Measurements from ENCODE around the gene CMSS1. TPM values are rescaled to one million over a fixed set of nuclear protein-coding genes. Genes with fewer than 3 reads are reported as not detected.

CMSS1 gene
- total RNA-seq, 1 experiment from 2014 or later, result 41.6 TPM

DNA sequence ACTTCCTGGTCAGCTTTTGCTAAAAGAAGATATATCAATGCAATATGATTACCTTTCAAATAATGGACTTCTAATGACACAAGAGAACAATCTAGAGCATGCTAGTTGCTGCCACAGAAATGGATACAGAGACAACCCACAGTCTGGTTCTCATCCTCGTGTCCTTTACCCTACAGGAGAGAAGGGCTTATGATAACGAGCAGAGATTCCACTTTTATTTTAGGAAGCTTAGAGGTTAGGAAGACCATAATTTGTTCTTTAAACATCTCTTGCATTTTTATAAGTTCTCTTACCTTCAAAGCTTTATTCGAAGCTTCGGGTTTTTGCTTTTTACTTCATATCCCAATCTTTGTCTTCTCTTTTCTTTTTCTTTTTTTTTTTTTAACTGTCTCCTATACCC is 257.5 kb downstream of the CMSS1 start:
- Histone ChIP-seq H3K9me3 (ENCODE audit: low read length) (no peaks in the 10 kb centered on the region), H3K9ac (ENCODE audit: low read length) (no peak overlapping the region), H3K27ac (ENCODE audit: low read length) (no peak overlapping the region), H3K4me2 (ENCODE audit: low read depth, low read length, poor library complexity, severe bottlenecking) (no peak overlapping the region), H2AFZ (ENCODE audit: low read length) (no peak overlapping the region), H3K79me2 (ENCODE audit: low read length) (no peaks in the 10 kb centered on the region), H3K36me3 (ENCODE audit: insufficient read depth, low read length) (no peaks in the 10 kb centered on the region), H3K4me3 (ENCODE audit: low read length) (no peak overlapping the region), H3K9me2 (replicated peaks; ENCODE audit: insufficient read depth, low read length) (no peaks in the 10 kb centered on the region), H3K4me1 (ENCODE audit: low read length) (no peaks in the 10 kb centered on the region), H4K20me1 (ENCODE audit: insufficient read depth, low read depth, low read length) (no peaks in the 10 kb centered on the region), H3K27me3 (ENCODE audit: low read length) (no peaks in the 10 kb centered on the region)
- DNase-seq, result no peak

DNA sequence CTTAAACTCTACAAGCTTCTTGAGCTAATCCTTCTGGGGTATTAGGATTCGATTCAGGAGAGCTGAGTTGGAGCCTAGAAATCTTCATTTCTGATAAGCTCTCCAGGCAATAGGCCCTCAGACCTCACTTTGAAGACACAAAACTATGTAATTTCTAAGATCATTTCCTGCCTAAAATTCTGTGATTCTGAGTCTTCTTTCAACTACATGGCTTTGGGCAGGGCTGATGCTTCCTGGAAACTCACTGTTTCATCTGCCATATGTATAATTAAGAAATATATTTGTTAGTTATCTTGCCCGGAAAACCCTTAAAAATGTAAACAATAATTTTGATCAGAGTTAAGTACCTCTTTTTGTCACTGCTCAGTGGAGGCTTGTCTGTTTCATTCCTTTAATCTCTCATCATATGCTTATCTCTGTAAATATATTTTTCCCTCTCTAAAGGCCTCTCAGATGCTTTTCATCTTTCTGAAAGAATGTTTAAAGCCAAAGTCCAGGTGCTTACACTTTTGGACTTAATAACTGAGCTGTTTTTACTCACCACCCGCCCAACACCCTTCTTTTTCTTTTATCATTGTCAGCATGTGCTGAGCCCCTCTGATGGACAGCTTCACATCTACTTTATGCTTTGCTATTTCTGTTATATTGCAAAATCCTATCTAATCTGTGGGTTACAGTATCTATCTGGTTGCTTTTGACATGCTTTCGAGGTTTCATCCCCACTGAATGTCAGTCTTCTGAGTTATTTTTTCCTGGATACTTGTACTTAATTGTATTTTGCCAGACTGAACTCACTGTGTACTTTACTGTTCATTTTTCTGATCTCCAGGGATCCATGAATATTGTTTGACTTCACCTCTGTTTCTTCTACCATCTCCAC is 258.4 kb downstream of the CMSS1 start:
- no peaks in the 10 kb centered on the region for H3K79me2 ChIP-seq (ENCODE audit: low read length)
- H3K9me2 ChIP-seq (replicated peaks; ENCODE audit: insufficient read depth, low read length), result no peaks in the 10 kb centered on the region
- H3K27ac ChIP-seq (ENCODE audit: low read length), result no peak overlapping the region
- no peaks in the 10 kb centered on the region for H4K20me1 ChIP-seq (ENCODE audit: insufficient read depth, low read depth, low read length)
- DNase-seq, result no peak
- no peak overlapping the region for H3K4me2 ChIP-seq (ENCODE audit: low read depth, low read length, poor library complexity, severe bottlenecking)
- no peaks in the 10 kb centered on the region for H3K4me1 ChIP-seq (ENCODE audit: low read length)
- H3K4me3 ChIP-seq (ENCODE audit: low read length), result no peak overlapping the region
- H2AFZ ChIP-seq (ENCODE audit: low read length), result no peak overlapping the region
- H3K9me3 ChIP-seq (ENCODE audit: low read length), result no peaks in the 10 kb centered on the region
- H3K27me3 ChIP-seq (ENCODE audit: low read length), result no peaks in the 10 kb centered on the region
- no peaks in the 10 kb centered on the region for H3K36me3 ChIP-seq (ENCODE audit: insufficient read depth, low read length)
- no peak overlapping the region for H3K9ac ChIP-seq (ENCODE audit: low read length)

GRCh38 chr3:100076731-100077529 is 259.3 kb downstream of the CMSS1 start:
- no peak overlapping the region for H3K9ac ChIP-seq (ENCODE audit: low read length)
- no peaks in the 10 kb centered on the region for H3K27me3 ChIP-seq (ENCODE audit: low read length)
- no peak overlapping the region for H2AFZ ChIP-seq (ENCODE audit: low read length)
- no peaks in the 10 kb centered on the region for H3K9me3 ChIP-seq (ENCODE audit: low read length)
- no peaks in the 10 kb centered on the region for H3K4me1 ChIP-seq (ENCODE audit: low read length)
- no peak overlapping the region for H3K4me3 ChIP-seq (ENCODE audit: low read length)
- no peak overlapping the region for H3K27ac ChIP-seq (ENCODE audit: low read length)
- H4K20me1 ChIP-seq (ENCODE audit: insufficient read depth, low read depth, low read length), result no peaks in the 10 kb centered on the region
- DNase-seq, result no peak
- no peaks in the 10 kb centered on the region for H3K79me2 ChIP-seq (ENCODE audit: low read length)
- H3K9me2 ChIP-seq (replicated peaks; ENCODE audit: insufficient read depth, low read length), result no peaks in the 10 kb centered on the region
- H3K36me3 ChIP-seq (ENCODE audit: insufficient read depth, low read length), result no peaks in the 10 kb centered on the region
- no peak overlapping the region for H3K4me2 ChIP-seq (ENCODE audit: low read depth, low read length, poor library complexity, severe bottlenecking)

DNA sequence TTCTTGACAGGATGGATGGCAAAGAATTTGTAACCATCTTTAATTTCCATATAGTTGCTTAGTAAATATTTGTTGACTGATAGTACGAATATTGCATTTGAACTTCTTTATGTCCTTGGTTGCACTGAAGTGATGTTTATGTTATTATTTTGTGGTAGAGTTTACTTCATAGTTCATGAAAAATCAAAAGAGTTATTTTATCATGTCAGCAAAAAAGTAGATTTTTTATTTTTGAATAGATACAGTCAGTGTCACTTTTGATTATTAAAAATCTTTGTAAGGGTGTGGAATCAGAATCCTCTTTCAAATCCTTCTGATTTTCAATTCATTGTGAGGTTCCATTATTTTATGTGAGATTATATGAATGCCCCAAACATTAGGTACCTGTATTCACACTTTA is 261.7 kb downstream of the CMSS1 start:
- H3K79me2 ChIP-seq (ENCODE audit: low read length), result no peaks in the 10 kb centered on the region
- no peaks in the 10 kb centered on the region for H3K36me3 ChIP-seq (ENCODE audit: insufficient read depth, low read length)
- H3K4me3 ChIP-seq (ENCODE audit: low read length), result no peak overlapping the region
- no peaks in the 10 kb centered on the region for H4K20me1 ChIP-seq (ENCODE audit: insufficient read depth, low read depth, low read length)
- no peak overlapping the region for H3K4me2 ChIP-seq (ENCODE audit: low read depth, low read length, poor library complexity, severe bottlenecking)
- H3K27ac ChIP-seq (ENCODE audit: low read length), result no peak overlapping the region
- H3K27me3 ChIP-seq (ENCODE audit: low read length), result no peaks in the 10 kb centered on the region
- no peak overlapping the region for H3K9ac ChIP-seq (ENCODE audit: low read length)
- no peaks in the 10 kb centered on the region for H3K9me2 ChIP-seq (replicated peaks; ENCODE audit: insufficient read depth, low read length)
- no peak overlapping the region for H2AFZ ChIP-seq (ENCODE audit: low read length)
- H3K4me1 ChIP-seq (ENCODE audit: low read length), result peaks cover 6% of the 10 kb centered on the region
- H3K9me3 ChIP-seq (ENCODE audit: low read length), result no peaks in the 10 kb centered on the region
- no peak for DNase-seq

DNA sequence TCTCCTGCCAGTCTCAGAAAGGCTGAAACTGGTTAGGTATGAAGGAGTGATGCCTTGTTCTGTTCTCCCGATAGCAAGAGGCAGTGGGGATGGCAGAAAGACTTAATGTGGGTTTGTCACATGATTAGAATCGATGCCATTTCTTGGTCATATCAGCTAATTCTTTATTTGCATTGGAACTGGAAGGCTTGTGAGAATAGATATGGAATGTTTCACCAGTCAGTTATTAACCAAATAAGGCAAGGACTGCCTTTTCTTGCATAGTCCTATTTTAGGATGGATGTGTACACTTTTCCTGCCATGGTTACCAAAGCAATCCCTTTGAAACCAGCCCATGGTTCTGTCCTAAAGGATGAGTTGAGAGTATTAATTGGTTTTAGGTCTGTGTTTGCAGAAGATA is 262.9 kb downstream of the CMSS1 start:
- no peak for DNase-seq
- no peak overlapping the region for H3K4me2 ChIP-seq (ENCODE audit: low read depth, low read length, poor library complexity, severe bottlenecking)
- H3K9me2 ChIP-seq (replicated peaks; ENCODE audit: insufficient read depth, low read length), result no peaks in the 10 kb centered on the region
- H3K4me3 ChIP-seq (ENCODE audit: low read length), result no peak overlapping the region
- H3K79me2 ChIP-seq (ENCODE audit: low read length), result no peaks in the 10 kb centered on the region
- no peaks in the 10 kb centered on the region for H4K20me1 ChIP-seq (ENCODE audit: insufficient read depth, low read depth, low read length)
- no peak overlapping the region for H3K27ac ChIP-seq (ENCODE audit: low read length)
- H3K36me3 ChIP-seq (ENCODE audit: insufficient read depth, low read length), result no peaks in the 10 kb centered on the region
- no peaks in the 10 kb centered on the region for H3K27me3 ChIP-seq (ENCODE audit: low read length)
- no peak overlapping the region for H3K9ac ChIP-seq (ENCODE audit: low read length)
- no peak overlapping the region for H2AFZ ChIP-seq (ENCODE audit: low read length)
- H3K4me1 ChIP-seq (ENCODE audit: low read length), result peaks cover 6% of the 10 kb centered on the region
- H3K9me3 ChIP-seq (ENCODE audit: low read length), result no peaks in the 10 kb centered on the region

- Histone ChIP-seq H2AFZ (ENCODE audit: low read length) (no peak overlapping the region), H3K9me3 (ENCODE audit: low read length) (no peaks in the 10 kb centered on the region), H3K4me2 (ENCODE audit: low read depth, low read length, poor library complexity, severe bottlenecking) (no peak overlapping the region), H3K4me3 (ENCODE audit: low read length) (no peak overlapping the region), H3K36me3 (ENCODE audit: insufficient read depth, low read length) (no peaks in the 10 kb centered on the region), H3K79me2 (ENCODE audit: low read length) (no peaks in the 10 kb centered on the region), H3K9me2 (replicated peaks; ENCODE audit: insufficient read depth, low read length) (no peaks in the 10 kb centered on the region), H3K27me3 (ENCODE audit: low read length) (no peaks in the 10 kb centered on the region), H3K4me1 (ENCODE audit: low read length) (peaks cover 6% of the 10 kb centered on the region), H4K20me1 (ENCODE audit: insufficient read depth, low read depth, low read length) (no peaks in the 10 kb centered on the region), H3K27ac (ENCODE audit: low read length) (no peak overlapping the region), H3K9ac (ENCODE audit: low read length) (no peak overlapping the region)
- no peak for DNase-seq
Measured at GRCh38 chr3:100081311-100081710, 263.6 kb downstream of the CMSS1 start.

DNA sequence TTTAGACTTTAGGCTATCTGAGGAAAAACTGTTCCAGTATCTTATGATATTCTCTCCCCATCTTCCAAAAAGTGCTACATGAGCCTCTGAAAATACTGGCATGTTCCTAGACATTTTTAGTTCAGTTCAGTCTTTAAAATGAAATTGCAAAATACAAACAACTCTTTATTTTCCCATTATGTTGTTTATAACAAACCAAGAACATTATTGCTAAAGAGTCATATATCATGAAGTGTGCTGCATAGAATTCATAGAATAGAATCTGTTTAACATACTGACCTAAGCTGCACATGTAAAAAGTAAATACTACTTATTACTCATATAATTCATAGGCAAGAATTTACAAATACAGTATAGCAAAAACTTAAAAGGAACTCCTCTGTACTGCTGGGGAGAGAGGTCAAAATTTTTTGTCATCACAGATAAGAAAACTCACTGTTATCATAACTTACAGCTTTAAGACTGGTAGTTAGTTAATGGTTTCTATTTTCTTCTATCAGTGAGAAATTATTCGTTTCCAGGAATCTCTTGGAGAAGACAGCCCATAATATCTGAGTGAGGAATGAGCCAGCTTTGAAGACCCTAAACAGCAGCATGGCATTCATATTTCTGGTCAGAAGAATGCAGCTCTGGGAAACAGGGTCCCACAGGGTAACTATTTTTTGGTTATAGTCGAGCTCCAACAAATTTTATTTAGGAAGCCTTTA is 264.5 kb downstream of the CMSS1 start:
- Histone ChIP-seq H3K27me3 (ENCODE audit: low read length) (no peaks in the 10 kb centered on the region), H3K9me3 (ENCODE audit: low read length) (no peaks in the 10 kb centered on the region), H3K79me2 (ENCODE audit: low read length) (no peaks in the 10 kb centered on the region), H3K4me1 (ENCODE audit: low read length) (peaks cover 6% of the 10 kb centered on the region), H3K9ac (ENCODE audit: low read length) (no peak overlapping the region), H4K20me1 (ENCODE audit: insufficient read depth, low read depth, low read length) (no peaks in the 10 kb centered on the region), H3K4me3 (ENCODE audit: low read length) (no peak overlapping the region), H2AFZ (ENCODE audit: low read length) (no peak overlapping the region), H3K9me2 (replicated peaks; ENCODE audit: insufficient read depth, low read length) (no peaks in the 10 kb centered on the region), H3K4me2 (ENCODE audit: low read depth, low read length, poor library complexity, severe bottlenecking) (no peak overlapping the region), H3K36me3 (ENCODE audit: insufficient read depth, low read length) (no peaks in the 10 kb centered on the region), H3K27ac (ENCODE audit: low read length) (no peak overlapping the region)
- no peak for DNase-seq

GRCh38 chr3:100082714-100083113 is 265.1 kb downstream of the CMSS1 start:
- H3K4me1 ChIP-seq (ENCODE audit: low read length), result peaks cover 6% of the 10 kb centered on the region
- H3K9me2 ChIP-seq (replicated peaks; ENCODE audit: insufficient read depth, low read length), result no peaks in the 10 kb centered on the region
- H3K79me2 ChIP-seq (ENCODE audit: low read length), result no peaks in the 10 kb centered on the region
- no peak overlapping the region for H2AFZ ChIP-seq (ENCODE audit: low read length)
- H3K27me3 ChIP-seq (ENCODE audit: low read length), result no peaks in the 10 kb centered on the region
- no peaks in the 10 kb centered on the region for H4K20me1 ChIP-seq (ENCODE audit: insufficient read depth, low read depth, low read length)
- H3K9ac ChIP-seq (ENCODE audit: low read length), result no peak overlapping the region
- no peak overlapping the region for H3K4me3 ChIP-seq (ENCODE audit: low read length)
- H3K36me3 ChIP-seq (ENCODE audit: insufficient read depth, low read length), result no peaks in the 10 kb centered on the region
- no peak for DNase-seq
- no peak overlapping the region for H3K27ac ChIP-seq (ENCODE audit: low read length)
- no peaks in the 10 kb centered on the region for H3K9me3 ChIP-seq (ENCODE audit: low read length)
- no peak overlapping the region for H3K4me2 ChIP-seq (ENCODE audit: low read depth, low read length, poor library complexity, severe bottlenecking)

All from Karpas-422 (cell line).